Renal pelvis (tissue), 4 donors: ENCODE results near the gene CNBP. TPM values are rescaled to one million over a fixed set of nuclear protein-coding genes. Genes with fewer than 3 reads are reported as not detected.

Experiments
- DNase-seq: peaks from one replicate; pipeline ENCODE4 v3.0.0-alpha.2; 2013
- polyA plus RNA-seq, 3 donors: library from polyadenylated mRNA; unstranded; fragments of 120-200 nt; gene quantifications; one replicate each; pipeline ENCODE4 v1.2.1, GENCODE V29; 2013; ENCODE audit not compliant: insufficient read length in 3 of 3

CNBP gene
- polyA plus RNA-seq, 3 donors = 355 to 394 (median 370) TPM

DNA sequence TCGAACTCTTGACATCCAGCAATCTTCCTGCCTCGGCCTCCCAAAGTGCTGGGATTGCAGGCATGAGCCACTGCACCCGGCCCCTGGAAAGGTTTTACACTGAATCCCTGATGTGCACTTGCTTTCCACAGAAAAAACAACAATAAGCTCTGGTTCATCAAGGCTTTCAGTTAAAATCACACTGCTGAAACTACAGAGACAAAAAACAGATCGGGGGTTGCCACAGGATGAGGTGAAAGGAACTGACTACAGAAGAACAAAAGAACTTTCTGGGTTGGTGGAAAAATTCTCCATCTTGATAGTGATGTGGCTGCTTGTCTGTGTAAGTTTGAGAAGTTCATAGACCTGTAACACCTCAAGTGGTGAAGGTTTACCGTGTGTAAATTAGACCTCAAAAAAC, 65.0 kb downstream of the CNBP start:
- no peak for DNase-seq

Other genes starting within 250 kb of the CNBP start
- 1 to 10 TPM; 1.1 to 2.5 (median 2.2) TPM for gene CFAP92, start 189.8 kb downstream of the CNBP start, polyA plus RNA-seq
- 1 to 10 TPM; 2.3 to 3.0 (median 2.8) TPM for gene EFCC1, start 182.6 kb downstream of the CNBP start, polyA plus RNA-seq
- gene GP9, start 123.1 kb downstream of the CNBP start, polyA plus RNA-seq = 1 to 10 TPM in 2 of 3 donors, under 1 TPM in 1; 0.86 to 2.2 (median 1.3) TPM
- 1 to 10 TPM; 5.1 to 8.4 (median 6.7) TPM for gene RAB43, start 62.1 kb downstream of the CNBP start, polyA plus RNA-seq
- gene ISY1, start 22.8 kb downstream of the CNBP start, polyA plus RNA-seq = 10 to 100 TPM; 41.7 to 47.9 (median 44.2) TPM
- gene COPG1, start 65.7 kb upstream of the CNBP start, polyA plus RNA-seq = 100 to 1,000 TPM; 158 to 174 (median 168) TPM
- 10 to 100 TPM; 49.4 to 57.1 (median 50.2) TPM for gene HMCES, start 95.0 kb upstream of the CNBP start, polyA plus RNA-seq
- gene EFCAB12, start 244.7 kb upstream of the CNBP start, polyA plus RNA-seq = 1 to 10 TPM; 4.2 to 6.9 (median 5.7) TPM